OCI-LY1 (cell line): ENCODE data around the gene HDAC8.
"Not testable (repeated sequence)": the region's sequence is repeated elsewhere in the genome, so short reads cannot be mapped to it uniquely, and the experiment has no call there.

ENCODE experiments used
- H2AFZ ChIP-seq: fragments of 200-600 bp; sonication (generic), shearing (Covaris generic); 2 replicates; pipeline ENCODE4 v1.6.0; 2014; ENCODE audit warnings: antibody characterized with exemption, mild to moderate bottlenecking, low read length
- H3F3A ChIP-seq: fragments of 200-600 bp; sonication (generic), shearing (Covaris generic); 2 replicates; pipeline ENCODE4 v1.6.0; 2014; ENCODE audit warnings: mild to moderate bottlenecking, antibody characterized with exemption, low read length, moderate library complexity; ENCODE audit not compliant: insufficient read depth
- H3K27ac ChIP-seq: fragments of 200-600 bp; sonication (generic); 2 replicates; pipeline ENCODE4 v1.5.1; 2014; ENCODE audit warnings: low read length, mixed run types, mild to moderate bottlenecking, low read depth; ENCODE audit not compliant: poor library complexity, severe bottlenecking
- H3K27me3 ChIP-seq: fragments of 200-600 bp; sonication (generic); 2 replicates; pipeline ENCODE4 v1.6.0; 2014; ENCODE audit warnings: antibody characterized with exemption, mild to moderate bottlenecking, low read length, moderate library complexity; ENCODE audit not compliant: insufficient read depth
- H3K36me3 ChIP-seq: fragments of 200-600 bp; sonication (generic); 2 replicates; pipeline ENCODE4 v1.6.1; 2014; ENCODE audit warnings: mild to moderate bottlenecking, antibody characterized with exemption, low read length, moderate library complexity, mixed read lengths; ENCODE audit not compliant: insufficient read depth
- H3K4me1 ChIP-seq: fragments of 200-600 bp; sonication (generic); 2 replicates; pipeline ENCODE4 v1.5.1; 2014; ENCODE audit warnings: mild to moderate bottlenecking, low read length, moderate library complexity; ENCODE audit not compliant: insufficient read depth, severe bottlenecking
- H3K4me2 ChIP-seq: fragments of 200-600 bp; sonication (generic), shearing (Covaris generic); 2 replicates; pipeline ENCODE4 v1.6.1; 2014; ENCODE audit warnings: low read length
- H3K4me3 ChIP-seq: fragments of 200-600 bp; sonication (generic); 2 replicates; pipeline ENCODE4 v1.5.1; 2014; ENCODE audit warnings: low read length, low read depth, mild to moderate bottlenecking, mixed read lengths; ENCODE audit not compliant: poor library complexity, severe bottlenecking
- H3K79me2 ChIP-seq: fragments of 200-600 bp; shearing (Covaris generic); 2 replicates; pipeline ENCODE4 v1.6.1; 2016; ENCODE audit warnings: mixed run types, low read length, mixed read lengths; ENCODE audit not compliant: insufficient read depth
- H3K9ac ChIP-seq: fragments of 200-600 bp; sonication (generic), shearing (Covaris generic); 2 replicates; pipeline ENCODE4 v1.6.1; 2014; ENCODE audit warnings: mild to moderate bottlenecking, low read length, mixed read lengths
- H3K9me2 ChIP-seq: fragments of 200-600 bp; sonication (generic), shearing (Covaris generic); 2 replicates; pipeline ENCODE4 v1.6.1; 2014; ENCODE audit warnings: low read depth, mild to moderate bottlenecking, low read length, mixed read lengths
- H3K9me3 ChIP-seq: fragments of 200-600 bp; shearing (Covaris generic); 2 replicates; pipeline ENCODE4 v1.6.1; 2014; ENCODE audit warnings: low read length, mixed read lengths
- H4K20me1 ChIP-seq: fragments of 200-600 bp; sonication (generic), shearing (Covaris generic); 2 replicates; pipeline ENCODE4 v1.6.0; 2016; ENCODE audit warnings: mild to moderate bottlenecking, low read length; ENCODE audit not compliant: insufficient read depth
- CTCF ChIP-seq: fragments of 200-600 bp; sonication (generic), shearing (Covaris generic); IDR thresholded peaks from 2 replicates; pipeline ENCODE4 v1.5.1; 2017; ENCODE audit warnings: mild to moderate bottlenecking, antibody characterized with exemption, low read length, moderate library complexity, mixed read lengths
- EZH2 ChIP-seq: fragments of 200-600 bp; sonication (generic), shearing (Covaris generic); IDR thresholded peaks from 2 replicates; pipeline ENCODE4 v1.8.0; 2017; ENCODE audit warnings: borderline replicate concordance, mixed run types, mild to moderate bottlenecking, antibody characterized with exemption, low read length, moderate library complexity, mixed read lengths

Gene HDAC8

GRCh38 chrX:72340041-72340440, 232.6 kb downstream of the HDAC8 start:
- Histone ChIP-seq H3K4me2 (no peak overlapping the region), H3K79me2 (no peaks in the 10 kb centered on the region), H3F3A (no peaks in the 10 kb centered on the region), H2AFZ (no peak overlapping the region), H3K36me3 (no peaks in the 10 kb centered on the region), H3K4me1 (no peaks in the 10 kb centered on the region), H3K9ac (no peak overlapping the region), H3K4me3 (no peak overlapping the region), H3K9me3 (no peaks in the 10 kb centered on the region), H3K9me2 (no peaks in the 10 kb centered on the region), H3K27ac (no peak overlapping the region), H4K20me1 (no peaks in the 10 kb centered on the region), H3K27me3 (no peaks in the 10 kb centered on the region)
- TF ChIP-seq EZH2, result no peak
- no peak for TF ChIP-seq CTCF

GRCh38 chrX:72330131-72330530, 242.5 kb downstream of the HDAC8 start:
- Histone ChIP-seq H3K9me3 (no peaks in the 10 kb centered on the region), H3K27ac (no peak overlapping the region), H2AFZ (no peak overlapping the region), H3K9ac (no peak overlapping the region), H3K27me3 (no peaks in the 10 kb centered on the region), H3K36me3 (no peaks in the 10 kb centered on the region), H3F3A (no peaks in the 10 kb centered on the region), H3K9me2 (no peaks in the 10 kb centered on the region), H3K4me3 (no peak overlapping the region), H4K20me1 (no peaks in the 10 kb centered on the region), H3K4me2 (no peak overlapping the region), H3K79me2 (no peaks in the 10 kb centered on the region), H3K4me1 (no peaks in the 10 kb centered on the region)
- TF ChIP-seq CTCF (no peak), EZH2 (no peak)

GRCh38 chrX:72326605-72327300, 245.9 kb downstream of the HDAC8 start:
- H3F3A ChIP-seq, result no peaks in the 10 kb centered on the region
- no peaks in the 10 kb centered on the region for H4K20me1 ChIP-seq
- H3K4me3 ChIP-seq, result no peak overlapping the region
- H3K27me3 ChIP-seq, result no peaks in the 10 kb centered on the region
- H3K9ac ChIP-seq, result no peak overlapping the region
- TF ChIP-seq CTCF, result no peak
- no peak for TF ChIP-seq EZH2
- H3K27ac ChIP-seq, result no peak overlapping the region
- H3K9me2 ChIP-seq, result no peaks in the 10 kb centered on the region
- no peaks in the 10 kb centered on the region for H3K79me2 ChIP-seq
- no peak overlapping the region for H3K4me2 ChIP-seq
- no peaks in the 10 kb centered on the region for H3K4me1 ChIP-seq
- H3K9me3 ChIP-seq, result no peaks in the 10 kb centered on the region
- no peaks in the 10 kb centered on the region for H3K36me3 ChIP-seq
- no peak overlapping the region for H2AFZ ChIP-seq

GRCh38 chrX:72319651-72320050, 253.0 kb downstream of the HDAC8 start:
- not testable (repeated sequence) for H3K4me3 ChIP-seq, H3K9me3 ChIP-seq, H4K20me1 ChIP-seq, H3K9ac ChIP-seq, H3K4me2 ChIP-seq, H3K9me2 ChIP-seq, H3F3A ChIP-seq, H2AFZ ChIP-seq, H3K4me1 ChIP-seq, H3K36me3 ChIP-seq, H3K27ac ChIP-seq, H3K79me2 ChIP-seq, H3K27me3 ChIP-seq
